A549 (cell line): ENCODE data around the gene MFSD12. TPM values are rescaled to one million over a fixed set of nuclear protein-coding genes. Genes with fewer than 3 reads are reported as not detected.

Experiments
- ATAC-seq, 2 experiments: fragments of 200-7000 bp in 1 of 2; fragments of >200 bp in 1 of 2; cut with Nextera tagmentation in 1 of 2; cut with Tn5 transposase in 1 of 2; 3 replicates each; pipeline versions ENCODE4 v1.8.0 to v1.9.1; 2018 to 2020; ENCODE audit warnings: mild to moderate bottlenecking in 1 of 2, moderate library complexity in 1 of 2
- CTCF ChIA-PET: fragments of 300-600 bp; sonication (Branson Sonifier 250); formaldehyde crosslinking; extraction: SDS; loops from one replicate; lab custom pipeline; 2021; ENCODE audit warnings: antibody characterized with exemption, inconsistent platforms; lab: Yijun Ruan, JAX
- POLR2A ChIA-PET: fragments of 350-600 bp; formaldehyde crosslinking; extraction: SDS; loops from one replicate; lab custom pipeline; 2021; ENCODE audit warnings: antibody characterized with exemption, inconsistent platforms; lab: Yijun Ruan, JAX
- DNase-seq, 2 experiments: peaks; one replicate each; pipeline versions ENCODE4 v3.0.0 to v3.0.0-alpha.2; 2011 to 2016; ENCODE audit warnings: low read depth in 1 of 2, low spot score in 1 of 2
- FAIRE-seq: peaks from 2 replicates; lab custom pipeline; 2011; peaks lifted over from hg19 to GRCh38; lab: Jason Lieb, UNC
- H3K27ac ChIP-seq, 2 experiments: fragments of >200 bp; sonication (Bioruptor Twin); formaldehyde crosslinking; 3 replicates each; pipeline ENCODE4 v1.5.1; 2016 to 2017
- H3K4me1 ChIP-seq: fragments of >200 bp; sonication (Bioruptor Twin); formaldehyde crosslinking; 3 replicates; pipeline ENCODE4 v1.6.1; 2016
- H3K4me2 ChIP-seq: fragments of >200 bp; sonication (Bioruptor Twin); formaldehyde crosslinking; 3 replicates; pipeline ENCODE4 v1.6.1; 2016
- H3K4me3 ChIP-seq: fragments of >200 bp; sonication (Bioruptor Twin); formaldehyde crosslinking; 3 replicates; pipeline ENCODE4 v1.5.1; 2016
- H3K9me3 ChIP-seq: fragments of >200 bp; sonication (Bioruptor Twin); formaldehyde crosslinking; 3 replicates; pipeline ENCODE4 v1.6.1; 2016
- BCL3 ChIP-seq: fragments of >200 bp; sonication (Bioruptor Twin); formaldehyde crosslinking; IDR thresholded peaks from 3 replicates; pipeline ENCODE4 v1.6.1; 2016
- CBX2 ChIP-seq: fragments of 200-600 bp; sonication (generic); IDR thresholded peaks from 2 replicates; pipeline ENCODE4 v1.6.1; 2016; ENCODE audit warnings: low read depth, mild to moderate bottlenecking, borderline replicate concordance
- CBX8 ChIP-seq: fragments of 200-600 bp; sonication (generic); IDR thresholded peaks from 2 replicates; pipeline ENCODE4 v1.6.1; 2016
- CEBPB ChIP-seq, 2 experiments: fragments of >200 bp in 1 of 2; sonication (Bioruptor Twin) in 1 of 2; formaldehyde crosslinking in 1 of 2; IDR thresholded peaks; 2 replicates each; pipeline ENCODE4 v1.6.1; 2012 to 2016
- CHD4 ChIP-seq: fragments of 200-600 bp; sonication (generic); IDR thresholded peaks from 2 replicates; pipeline ENCODE4 v1.6.1; 2016; ENCODE audit warnings: antibody characterized with exemption, mild to moderate bottlenecking, borderline replicate concordance
- CTCF ChIP-seq: fragments of >200 bp; sonication (Bioruptor Twin); formaldehyde crosslinking; IDR thresholded peaks from 3 replicates; pipeline ENCODE4 v1.5.1; 2016
- GATA3 ChIP-seq: IDR thresholded peaks from 2 replicates; pipeline ENCODE4 v1.6.1; 2012; ENCODE audit warnings: borderline replicate concordance
- HDAC2 ChIP-seq: fragments of 200-600 bp; sonication (generic); IDR thresholded peaks from 2 replicates; pipeline ENCODE4 v1.6.1; 2016
- HEYL ChIP-seq: fragments of 250-450 bp; sonication (Bioruptor Pico); IDR thresholded peaks from 2 replicates; pipeline ENCODE4 v1.8.0; 2021; ENCODE audit warnings: mild to moderate bottlenecking, moderate library complexity
- HOXA7 ChIP-seq: fragments of 250-450 bp; sonication (Bioruptor Pico); IDR thresholded peaks from 2 replicates; pipeline ENCODE4 v1.5.0; 2020; ENCODE audit warnings: mild to moderate bottlenecking, moderate library complexity
- HOXB13 ChIP-seq: fragments of 250-450 bp; sonication (Bioruptor Pico); IDR thresholded peaks from 2 replicates; pipeline ENCODE4 v1.5.0; 2020; ENCODE audit warnings: low read depth, mild to moderate bottlenecking, moderate library complexity
- HOXB5 ChIP-seq: fragments of 250-450 bp; sonication (Bioruptor Pico); IDR thresholded peaks from 2 replicates; pipeline ENCODE4 v1.5.0; 2020; ENCODE audit warnings: mild to moderate bottlenecking, moderate library complexity
- JUNB ChIP-seq: fragments of >200 bp; sonication (Bioruptor Twin); formaldehyde crosslinking; IDR thresholded peaks from 2 replicates; pipeline ENCODE4 v1.6.1; 2016
- KDM1A ChIP-seq: fragments of 200-600 bp; sonication (generic); IDR thresholded peaks from 2 replicates; pipeline ENCODE4 v1.6.1; 2016; ENCODE audit warnings: low read depth, mild to moderate bottlenecking
- MAX ChIP-seq: IDR thresholded peaks from 2 replicates; pipeline ENCODE4 v1.6.1; 2012
- MAZ ChIP-seq: fragments of 150-350 bp; IDR thresholded peaks from 2 replicates; pipeline ENCODE4 v1.6.1; 2014; ENCODE audit warnings: antibody characterized with exemption, low read depth, low read length, borderline replicate concordance
- MYC ChIP-seq: IDR thresholded peaks from 2 replicates; pipeline ENCODE4 v1.6.1; 2012; ENCODE audit warnings: mild to moderate bottlenecking, inconsistent platforms, low read length, improper control_type of control experiment, borderline replicate concordance
- NPAS2 ChIP-seq: fragments of 250-450 bp; sonication (Bioruptor Pico); IDR thresholded peaks from 2 replicates; pipeline ENCODE4 v1.8.0; 2022; ENCODE audit warnings: mild to moderate bottlenecking, moderate library complexity, borderline replicate concordance
- POLR2A ChIP-seq: IDR thresholded peaks from 2 replicates; pipeline ENCODE4 v1.6.1; 2012; ENCODE audit warnings: mild to moderate bottlenecking, low read length
- RAD21 ChIP-seq, 2 experiments: fragments of >200 bp in 1 of 2; sonication (Bioruptor Twin) in 1 of 2; formaldehyde crosslinking in 1 of 2; IDR thresholded peaks in 1 of 2; conservative IDR thresholded peaks in 1 of 2; 2 replicates in 1 of 2; 3 replicates in 1 of 2; pipeline ENCODE4 v1.6.1; 2012 to 2018; ENCODE audit warnings: inconsistent platforms in 1 of 2
- RFX5 ChIP-seq: fragments of 450-650 bp; IDR thresholded peaks from 2 replicates; pipeline ENCODE4 v1.7.1; 2014; ENCODE audit warnings: antibody characterized with exemption, mild to moderate bottlenecking, moderate library complexity
- SMC3 ChIP-seq: fragments of >200 bp; sonication (Bioruptor Twin); formaldehyde crosslinking; IDR thresholded peaks from 3 replicates; pipeline ENCODE4 v1.6.1; 2018; ENCODE audit warnings: inconsistent platforms
- TFCP2L1 ChIP-seq: fragments of 250-450 bp; sonication (Bioruptor Pico); IDR thresholded peaks from 2 replicates; pipeline ENCODE4 v1.5.0; 2021; ENCODE audit warnings: mild to moderate bottlenecking
- TP53 ChIP-seq: fragments of 250-450 bp; sonication (Bioruptor Pico); IDR thresholded peaks from 2 replicates; pipeline ENCODE4 v1.5.0; 2021; ENCODE audit warnings: mild to moderate bottlenecking, moderate library complexity
- USF2 ChIP-seq: fragments of 450-650 bp; IDR thresholded peaks from 2 replicates; pipeline ENCODE4 v1.6.1; 2014; ENCODE audit warnings: antibody characterized with exemption
- ZC3H11A ChIP-seq: fragments of 450-650 bp; IDR thresholded peaks from 2 replicates; pipeline ENCODE4 v1.6.1; 2014; ENCODE audit warnings: antibody characterized with exemption, mild to moderate bottlenecking
- ZFP36 ChIP-seq: fragments of 450-650 bp; IDR thresholded peaks from 2 replicates; pipeline ENCODE4 v1.6.1; 2014; ENCODE audit warnings: borderline replicate concordance; ENCODE audit not compliant: partially characterized antibody
- ZNF302 ChIP-seq: fragments of 250-450 bp; sonication (Bioruptor Pico); IDR thresholded peaks from 2 replicates; pipeline ENCODE4 v1.9.0; 2021; ENCODE audit warnings: inconsistent platforms, mild to moderate bottlenecking, moderate library complexity
- ZSCAN20 ChIP-seq: fragments of 250-450 bp; sonication (Bioruptor Pico); IDR thresholded peaks from 2 replicates; pipeline ENCODE4 v1.8.0; 2022; ENCODE audit warnings: mild to moderate bottlenecking, moderate library complexity
- WGBS: methylation state at CpG from one replicate; pipeline ENCODE4 v1.1.6; 2017; ENCODE audit errors: missing lambda C conversion rate; 5-methylcytosine and 5-hydroxymethylcytosine counted together
- polyA plus RNA-seq, 4 experiments: library from polyadenylated mRNA; depleted of rRNA in 3 of 4; stranded (reverse); fragments of >200 nt; fragmentation: RNase III in 1 of 4; extraction: RNeasy Plus Mini Kit Qiagen cat#74134 plus additional on column Dnase treatment in 1 of 4; gene quantifications; 2 replicates in 3 of 4; 3 replicates in 1 of 4; pipeline ENCODE4 v1.2.3, GENCODE V29; 2011 to 2017

MFSD12 gene
- polyA plus RNA-seq, 2 of the 4 experiments (the other 2 are of a cell fraction) = 52.5 to 115 TPM

GRCh38 chr19:3575949-3576673, 18.7 kb upstream of the MFSD12 start:
- TF ChIP-seq MAZ (no peak), GATA3 (no peak), CBX2 (no peak), CHD4 (no peak), USF2 (no peak), ZSCAN20 (CRISPR knock-in tag) (no peak), HDAC2 (no peak), ZNF302 (CRISPR knock-in tag) (no peak), RFX5 (no peak), ZC3H11A (no peak), HOXA7 (CRISPR knock-in tag) (no peak), NPAS2 (no peak), HOXB13 (CRISPR knock-in tag) (no peak), JUNB (no peak), HEYL (no peak), HOXB5 (CRISPR knock-in tag) (no peak), CBX8 (no peak), MYC (no peak), CEBPB (IDR thresholded peaks at IDR 0.05) (no peak)
- H3K4me2 ChIP-seq = no peak overlapping the region
- H3K4me3 ChIP-seq = no peak overlapping the region
- ATAC-seq (no peak), DNase-seq (no peak), FAIRE-seq (no peak)
- no peak overlapping the region for H3K27ac ChIP-seq
- 95% methylated on average over 16 of the region's 29 CpGs for WGBS
- ChIA-PET CTCF (interaction anchor here (1.0 to 9.7 kb wide), 18 partner anchors 9 to 166 kb away, joined by 3 to 100 read pairs (median 5); partner anchors contain the start of genes GIPC3, MFSD12 and TEKTIP1), POLR2A (no interaction called here)
- H3K9me3 ChIP-seq = no peaks in the 10 kb centered on the region
- H3K4me1 ChIP-seq = peaks cover 10% of the 10 kb centered on the region; the same call in 1 of the 3 replicates

- ChIA-PET CTCF (interaction anchor here (1.0 to 9.7 kb wide), 18 partner anchors 10 to 167 kb away, joined by 3 to 100 read pairs (median 5); partner anchors contain the start of genes GIPC3, MFSD12 and TEKTIP1), POLR2A (no interaction called here)
- H3K4me2 ChIP-seq = no peak overlapping the region
- FAIRE-seq (no peak), DNase-seq (peak in 1 of 2 experiments; percentile 83), ATAC-seq (no peak)
- WGBS = 65% methylated on average over 19 of the region's 19 CpGs
- no peak for TF ChIP-seq TP53 (CRISPR knock-in tag)
- TF ChIP-seq SMC3 = peak; percentile 55; the same call in 2 of the 3 replicates
- peak; percentile 62 to 73 for TF ChIP-seq RAD21 (conservative IDR thresholded peaks at IDR 0.05 in 1 of 2, IDR thresholded peaks at IDR 0.05 in 1 of 2)
- TF ChIP-seq TFCP2L1 (CRISPR knock-in tag) = 0 out of 2 replicates have a peak, but pooled peaks have one; percentile 13
- TF ChIP-seq KDM1A = peak; percentile 95
- no peak for TF ChIP-seq POLR2A
- peak; percentile 51 for TF ChIP-seq CTCF
- 0 out of 2 replicates have a peak, but pooled peaks have one; percentile 23 for TF ChIP-seq MAX
- TF ChIP-seq ZFP36 = peak; percentile 94
- no peak for TF ChIP-seq BCL3
- H3K27ac ChIP-seq = no peak overlapping the region
- no peak overlapping the region for H3K4me3 ChIP-seq
- peaks cover 17% of the 10 kb centered on the region for H3K4me1 ChIP-seq
- no peaks in the 10 kb centered on the region for H3K9me3 ChIP-seq
These were observed 17.9 kb upstream of the MFSD12 start for GRCh38 chr19:3575260-3575741.
